ENCODE results near the gene EXOSC9.

Gene EXOSC9

DNA sequence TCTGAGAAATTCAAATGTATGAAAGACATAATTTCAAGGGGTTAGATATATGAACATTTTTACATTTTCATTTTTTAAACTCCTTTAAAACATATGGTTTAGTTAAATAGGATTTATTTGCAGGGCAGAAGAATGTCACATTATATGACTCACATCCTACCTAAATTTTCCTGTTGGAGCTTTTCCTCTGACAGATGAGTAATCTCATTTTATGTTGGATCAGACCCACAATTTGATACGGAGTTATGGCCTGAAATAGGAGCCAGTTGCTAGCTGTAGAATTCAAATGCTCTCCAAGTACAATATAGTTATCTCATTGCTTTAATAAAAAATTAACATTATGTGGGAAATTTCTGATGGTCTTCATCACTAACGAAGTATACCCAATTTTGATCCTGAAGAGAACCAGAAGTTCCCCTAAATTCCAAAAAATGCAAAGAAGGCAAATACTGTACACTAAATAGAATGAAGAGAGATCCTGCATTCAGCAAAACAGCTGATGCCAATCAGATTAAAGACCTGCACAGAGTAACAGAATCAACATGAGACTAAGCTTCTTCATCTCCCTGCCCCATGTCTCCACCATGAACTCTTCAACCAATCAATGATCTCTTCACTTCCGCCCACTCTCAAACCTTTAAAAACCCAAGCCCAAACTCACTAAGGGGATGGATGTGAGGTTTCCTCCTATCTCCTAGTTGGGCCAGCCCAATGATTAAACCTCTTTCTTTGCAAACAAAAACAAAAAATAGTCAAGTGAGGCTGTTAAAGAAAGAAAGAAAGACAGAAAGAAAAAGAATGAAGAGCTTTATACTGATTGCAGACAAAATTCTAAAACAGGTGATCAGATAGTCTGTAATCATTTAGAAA lies 10.9 kb upstream of the EXOSC9 start:
- no peak for DNase-seq

DNA sequence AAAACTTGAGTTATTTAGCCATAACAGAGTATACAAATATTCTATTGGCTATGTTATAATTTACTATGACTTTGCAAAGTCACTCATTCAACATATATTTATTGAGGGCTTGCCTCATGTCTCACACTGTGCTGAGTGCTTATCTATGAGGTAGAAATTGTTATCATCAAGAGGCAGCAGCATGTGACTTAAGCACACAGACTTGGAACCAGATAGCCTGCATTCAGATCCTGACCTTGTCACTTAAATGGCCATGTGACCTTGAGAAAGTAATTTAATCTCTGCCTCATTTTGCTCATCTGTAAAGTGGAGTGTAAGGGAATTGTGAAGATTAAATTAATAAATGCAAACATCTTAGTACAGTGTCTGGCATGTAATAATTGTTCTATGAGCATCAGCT lies 10.1 kb upstream of the EXOSC9 start:
- DNase-seq, result no peak

- no peak for DNase-seq
These were observed 9.6 kb upstream of the EXOSC9 start for GRCh38 chr4:121791481-121791880.

GRCh38 chr4:121792966-121793365 lies 8.2 kb upstream of the EXOSC9 start:
- DNase-seq, result no peak

DNA sequence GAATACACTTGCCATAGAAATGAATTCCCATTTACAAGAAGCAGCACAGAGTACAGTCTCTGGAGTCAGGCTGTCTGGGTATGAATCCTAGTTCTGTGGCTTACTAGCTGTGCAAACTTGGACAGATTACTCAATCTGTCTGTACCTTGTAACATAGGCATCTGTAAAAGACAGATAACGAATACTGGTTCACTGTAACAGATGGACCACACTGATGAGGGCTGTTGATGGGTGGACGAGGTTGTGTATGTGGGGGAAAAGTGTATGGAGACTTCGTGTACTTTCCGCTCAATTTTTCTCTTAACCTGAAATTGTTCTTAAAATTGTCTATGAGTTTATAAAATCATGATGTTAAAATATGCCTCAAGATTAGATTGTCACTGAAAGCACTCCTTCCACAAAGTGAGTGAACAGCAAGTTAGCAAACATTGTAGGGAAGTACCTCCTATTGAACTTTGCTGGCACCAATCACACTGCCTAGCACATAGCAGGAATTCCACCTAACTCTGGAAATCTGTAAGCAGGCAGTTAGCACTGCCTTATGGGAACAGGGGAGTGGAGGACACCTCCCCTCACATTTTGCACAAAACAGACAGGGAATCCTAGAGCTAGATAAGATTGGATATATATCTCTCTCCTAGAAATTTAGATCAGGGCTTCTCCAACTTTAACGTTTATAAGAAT lies 6.5 kb upstream of the EXOSC9 start:
- DNase-seq, result no peak

DNA sequence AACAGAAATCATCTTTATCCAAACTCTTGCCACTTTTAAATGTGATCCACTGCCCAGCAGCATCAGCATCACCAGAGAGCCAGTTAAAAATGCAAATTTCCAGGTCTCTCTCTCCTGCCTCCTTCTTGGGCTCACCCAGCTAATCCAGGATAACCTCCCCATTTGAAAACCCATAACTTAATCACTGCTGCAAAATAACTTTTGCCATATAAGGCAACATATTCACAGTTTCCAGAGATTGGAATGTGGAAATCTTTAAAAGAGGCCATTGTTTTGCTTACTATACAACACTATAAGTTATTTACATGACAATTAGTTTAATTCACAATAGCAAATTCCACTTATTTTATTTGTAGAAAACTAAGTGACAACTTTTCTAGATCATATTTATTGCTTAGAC lies 4.8 kb upstream of the EXOSC9 start:
- no peak for DNase-seq

DNA sequence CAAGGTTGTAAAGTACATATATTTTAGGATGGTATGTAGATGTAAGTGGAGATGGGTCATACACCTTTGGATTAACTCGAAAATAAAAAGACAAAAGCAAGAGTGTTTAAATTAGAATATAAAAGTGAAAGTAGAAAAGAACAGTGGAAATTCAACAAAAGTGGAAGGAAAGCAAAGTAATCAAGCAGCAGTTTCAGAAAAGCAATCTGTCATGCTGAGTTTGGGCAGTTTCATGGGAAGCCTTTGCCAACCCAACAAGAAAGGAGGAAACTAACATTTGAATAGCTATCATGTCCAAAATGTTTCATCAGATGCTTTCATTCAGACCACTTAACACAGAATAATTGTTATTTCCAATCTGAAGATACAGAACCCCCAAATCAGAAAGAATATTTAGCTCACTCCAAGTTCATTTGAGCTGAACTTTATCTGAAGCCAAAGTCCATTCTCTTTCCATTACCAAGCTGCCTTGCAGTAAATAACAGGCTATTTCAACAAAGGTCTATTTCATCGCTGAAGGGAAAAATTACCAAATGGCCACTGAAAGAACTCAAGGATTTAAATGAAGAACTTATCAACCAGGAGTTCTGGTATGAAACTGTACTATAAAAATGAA lies 1.8 kb upstream of the EXOSC9 start:
- no peak for DNase-seq

DNA sequence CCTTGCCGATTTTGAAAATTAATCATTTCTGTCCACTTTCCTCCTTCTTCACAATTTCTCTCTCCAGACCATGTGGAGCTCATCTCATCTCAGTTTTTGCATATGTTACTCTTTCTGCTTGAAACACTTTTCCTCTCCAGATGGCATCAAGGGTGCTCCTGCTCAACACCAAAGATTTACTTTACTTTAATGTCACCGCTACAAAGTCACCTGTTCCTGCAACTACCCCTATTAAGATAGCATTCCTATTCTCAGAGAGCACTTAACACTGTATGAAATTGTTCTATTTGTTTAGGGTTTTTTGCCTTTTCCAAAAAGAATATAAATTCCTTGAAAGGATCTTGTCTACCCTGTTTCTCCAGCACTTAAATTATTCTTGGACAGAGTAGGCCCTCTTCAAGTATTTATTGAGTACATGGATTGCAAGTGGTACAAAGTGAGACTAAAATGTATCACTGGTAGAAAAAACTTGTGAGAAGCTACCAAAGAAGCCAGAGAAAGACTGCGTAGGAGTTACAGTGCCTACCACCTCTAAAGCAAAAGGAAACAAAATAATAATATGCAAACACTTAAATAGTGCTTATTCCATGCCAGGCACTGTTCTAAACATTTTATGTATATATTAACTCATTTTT lies 1.1 kb upstream of the EXOSC9 start:
- no peak for DNase-seq

DNA sequence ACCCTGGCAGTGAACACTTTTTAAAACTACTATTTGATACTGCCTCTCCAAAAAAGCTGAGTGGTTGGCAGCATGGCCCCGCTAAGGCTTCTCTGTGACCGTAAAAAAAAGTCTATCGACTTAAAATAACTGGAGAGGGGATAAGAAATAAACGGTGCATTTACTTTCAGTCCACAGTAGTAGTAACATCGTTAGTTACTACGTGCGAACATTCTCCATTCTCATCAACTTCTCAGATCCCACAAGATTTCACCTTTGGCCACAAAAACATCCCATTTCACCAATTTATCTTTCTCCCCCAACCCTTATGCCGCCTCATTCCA lies 524 bp upstream of the EXOSC9 start:
- no peak for DNase-seq

DNA sequence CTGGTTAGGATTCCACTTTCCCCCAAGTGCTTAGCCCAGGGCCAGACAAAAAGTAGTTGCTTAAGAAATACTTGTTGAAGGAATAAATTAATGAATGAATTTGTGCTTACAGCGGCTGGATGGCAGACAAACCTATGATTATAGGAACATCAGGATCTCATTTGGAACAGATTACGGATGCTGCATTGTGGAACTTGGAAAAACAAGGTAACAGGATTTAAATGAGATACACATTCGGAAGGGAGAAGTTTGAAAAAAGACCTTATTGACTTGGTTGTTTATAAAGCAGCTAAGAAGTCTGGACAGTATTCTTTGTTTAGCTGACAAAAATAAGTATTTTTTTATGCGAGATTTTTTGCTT lies 572 bp downstream of the EXOSC9 start:
- DNase-seq, result no peak

DNA sequence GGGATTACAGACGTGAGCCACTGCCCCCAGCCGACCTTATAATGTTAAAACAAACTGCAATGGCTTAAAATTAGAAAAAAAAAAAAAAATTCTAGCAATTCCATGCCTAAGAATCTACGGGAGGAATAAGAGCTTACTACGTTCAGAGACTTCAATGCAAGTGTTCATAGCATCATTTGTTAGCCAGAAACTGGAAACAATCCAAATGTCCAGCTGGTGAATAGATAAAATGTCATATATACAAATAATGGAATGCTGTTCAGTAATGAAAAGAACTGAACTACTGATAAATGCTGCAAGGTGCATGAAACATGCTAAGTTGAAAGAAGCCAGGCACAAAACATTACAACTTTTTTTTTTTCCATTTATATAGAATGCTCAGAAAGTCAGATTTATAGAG lies 5.3 kb downstream of the EXOSC9 start:
- DNase-seq, result no peak

GRCh38 chr4:121811122-121811521 lies 10.0 kb downstream of the EXOSC9 start:
- no peak for DNase-seq

GRCh38 chr4:121814756-121815155 lies 13.6 kb downstream of the EXOSC9 start:
- no peak for DNase-seq

DNA sequence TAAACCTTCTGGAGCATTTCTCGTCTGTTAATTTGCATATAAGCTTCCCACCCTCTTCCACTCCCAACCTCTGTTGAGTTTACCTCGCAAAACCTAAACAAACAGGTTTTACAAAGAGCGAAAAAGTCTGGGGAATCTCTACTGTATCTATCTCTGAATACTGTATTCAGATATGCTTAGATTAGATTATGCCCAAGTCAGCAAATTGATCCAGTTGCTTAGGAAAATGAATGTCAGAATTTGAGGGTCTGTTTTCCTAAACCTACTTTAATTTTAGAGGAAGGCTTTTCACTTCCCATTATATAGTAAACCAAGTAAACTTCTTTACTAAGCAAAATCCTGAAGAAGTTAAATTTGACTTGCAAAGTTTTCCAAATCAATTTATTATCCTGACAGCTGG lies 15.9 kb downstream of the EXOSC9 start:
- no peak for DNase-seq

DNA sequence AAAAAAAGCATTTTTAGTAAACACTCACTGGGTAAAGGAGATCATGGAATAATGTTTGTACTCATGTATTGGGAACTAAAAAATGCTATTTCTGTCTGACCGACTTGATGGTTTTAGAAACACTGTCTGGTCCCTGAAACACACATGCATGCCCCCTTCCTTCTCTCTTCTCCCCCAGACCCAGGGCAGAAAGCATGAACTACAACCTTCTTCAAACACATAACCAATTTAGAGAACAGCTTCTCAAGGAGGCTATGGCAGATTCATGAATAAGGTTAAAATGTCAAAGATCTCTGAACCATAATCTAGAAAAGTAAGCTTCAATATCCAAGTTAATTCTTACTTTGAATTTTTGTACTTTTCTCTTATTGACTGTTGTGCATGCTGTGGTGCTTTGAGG lies 16.6 kb downstream of the EXOSC9 start:
- DNase-seq, result no peak

GRCh38 chr4:121818215-121818614 lies 17.1 kb downstream of the EXOSC9 start:
- DNase-seq, result no peak

- no peak for DNase-seq
These were observed 18.3 kb downstream of the EXOSC9 start for GRCh38 chr4:121819216-121819965.

DNA sequence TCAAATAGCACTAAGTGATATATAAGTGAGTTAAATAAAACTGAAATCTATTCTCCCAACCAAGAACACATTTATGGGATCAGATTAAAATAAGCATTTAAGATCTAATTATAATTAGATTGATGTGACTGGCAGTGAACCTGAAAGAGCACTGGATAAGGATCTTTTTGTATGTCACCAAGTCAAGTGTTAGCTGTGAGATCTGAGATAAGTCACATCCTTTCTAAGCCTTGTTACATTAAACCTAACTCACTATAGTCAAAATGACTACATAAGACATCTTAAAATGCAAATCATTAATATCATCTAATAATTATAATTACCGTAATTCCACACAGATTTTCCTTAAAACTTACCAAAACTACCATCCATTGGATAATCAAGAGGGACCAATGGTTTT lies 20.9 kb downstream of the EXOSC9 start:
- no peak for DNase-seq

GRCh38 chr4:121822796-121823504 lies 21.8 kb downstream of the EXOSC9 start:
- no peak for DNase-seq

DNA sequence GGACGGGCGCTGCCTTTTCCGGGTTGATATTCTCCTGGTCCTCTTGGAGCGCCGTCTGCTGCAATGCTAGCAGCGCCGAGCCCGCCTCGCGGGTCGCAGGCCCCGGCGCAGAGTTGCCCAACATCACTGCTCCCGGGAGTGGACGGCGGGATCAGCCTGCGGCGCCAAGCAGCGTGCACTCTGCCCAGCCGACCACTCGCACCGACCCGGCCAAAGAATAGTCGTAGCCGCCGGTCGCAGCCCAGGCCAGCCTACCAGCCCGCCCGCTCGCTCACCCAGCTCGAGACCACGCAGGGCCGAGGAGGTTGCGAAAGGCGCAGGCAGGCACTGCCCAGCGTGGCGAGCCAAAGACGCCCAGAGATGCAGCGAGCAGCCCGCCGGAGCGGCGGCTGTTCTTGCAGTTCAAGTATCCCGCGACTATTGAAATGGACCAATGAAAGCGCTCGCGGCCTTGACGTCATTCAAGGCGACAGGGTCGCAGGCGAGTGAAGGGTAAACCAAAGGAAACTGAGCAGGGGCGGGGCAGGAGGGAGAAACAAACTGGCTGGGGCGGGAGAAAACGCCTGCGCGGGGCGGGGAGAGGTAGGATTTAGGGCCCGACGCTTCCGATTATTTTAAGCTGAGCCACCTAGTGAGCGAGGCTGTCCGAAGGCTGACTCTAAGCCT lies 22.5 kb downstream of the EXOSC9 start, which contains the start of gene CCNA2:
CCNA2 (minus strand) TSS at position 379 of the 666 bp plus-strand sequence; CDS start at position 124, 255 bp downstream.
- peak; percentile 67 for DNase-seq

GRCh38 chr4:121824171-121824527 lies 23.0 kb downstream of the EXOSC9 start:
- DNase-seq, result no peak

GRCh38 chr4:121824950-121825349 lies 23.8 kb downstream of the EXOSC9 start:
- DNase-seq, result no peak
